ENCODE data around the gene THOP1. TPM values are rescaled to one million over a fixed set of nuclear protein-coding genes. Genes with fewer than 3 reads are reported as not detected.

THOP1 gene
- total RNA-seq, 1 donor from 2014 or later = 29.3 TPM

DNA sequence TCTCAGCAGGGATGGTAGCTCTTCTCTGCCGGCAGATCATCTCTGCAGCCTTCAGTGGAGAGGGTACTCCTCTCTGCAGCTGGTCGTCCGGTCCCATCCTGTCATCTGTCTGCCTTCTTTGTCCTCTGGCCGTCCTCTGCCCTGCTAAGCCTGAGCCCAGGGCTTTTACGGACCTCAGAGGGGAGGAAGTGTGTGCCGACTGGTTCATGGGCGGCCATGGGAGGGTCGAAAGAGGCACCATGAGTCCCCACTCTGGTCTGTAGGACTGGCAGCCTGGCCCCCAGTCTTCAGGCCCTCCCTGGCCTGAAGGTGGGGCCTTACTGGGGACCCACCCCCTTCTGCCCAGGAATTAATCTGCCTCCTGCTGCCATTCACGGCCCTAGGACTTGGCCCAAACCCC is 38.3 kb downstream of the THOP1 start:
- no peak overlapping the region for H3K27ac ChIP-seq
- H3K9me3 ChIP-seq = no peaks in the 10 kb centered on the region
- peaks cover 7% of the 10 kb centered on the region for H3K4me1 ChIP-seq
- H3K27me3 ChIP-seq = no peaks in the 10 kb centered on the region
- intact Hi-C loops (cut with DNase I) = no loop called here
- no peaks in the 10 kb centered on the region for H3K36me3 ChIP-seq
- TF ChIP-seq, protein P1, sequence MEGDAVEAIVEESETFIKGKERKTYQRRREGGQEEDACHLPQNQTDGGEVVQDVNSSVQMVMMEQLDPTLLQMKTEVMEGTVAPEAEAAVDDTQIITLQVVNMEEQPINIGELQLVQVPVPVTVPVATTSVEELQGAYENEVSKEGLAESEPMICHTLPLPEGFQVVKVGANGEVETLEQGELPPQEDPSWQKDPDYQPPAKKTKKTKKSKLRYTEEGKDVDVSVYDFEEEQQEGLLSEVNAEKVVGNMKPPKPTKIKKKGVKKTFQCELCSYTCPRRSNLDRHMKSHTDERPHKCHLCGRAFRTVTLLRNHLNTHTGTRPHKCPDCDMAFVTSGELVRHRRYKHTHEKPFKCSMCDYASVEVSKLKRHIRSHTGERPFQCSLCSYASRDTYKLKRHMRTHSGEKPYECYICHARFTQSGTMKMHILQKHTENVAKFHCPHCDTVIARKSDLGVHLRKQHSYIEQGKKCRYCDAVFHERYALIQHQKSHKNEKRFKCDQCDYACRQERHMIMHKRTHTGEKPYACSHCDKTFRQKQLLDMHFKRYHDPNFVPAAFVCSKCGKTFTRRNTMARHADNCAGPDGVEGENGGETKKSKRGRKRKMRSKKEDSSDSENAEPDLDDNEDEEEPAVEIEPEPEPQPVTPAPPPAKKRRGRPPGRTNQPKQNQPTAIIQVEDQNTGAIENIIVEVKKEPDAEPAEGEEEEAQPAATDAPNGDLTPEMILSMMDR (IDR thresholded peaks at IDR 0.05) = no peak
- ATAC-seq (no peak), DNase-seq (no peak)
- no peak overlapping the region for H3K4me3 ChIP-seq

DNA sequence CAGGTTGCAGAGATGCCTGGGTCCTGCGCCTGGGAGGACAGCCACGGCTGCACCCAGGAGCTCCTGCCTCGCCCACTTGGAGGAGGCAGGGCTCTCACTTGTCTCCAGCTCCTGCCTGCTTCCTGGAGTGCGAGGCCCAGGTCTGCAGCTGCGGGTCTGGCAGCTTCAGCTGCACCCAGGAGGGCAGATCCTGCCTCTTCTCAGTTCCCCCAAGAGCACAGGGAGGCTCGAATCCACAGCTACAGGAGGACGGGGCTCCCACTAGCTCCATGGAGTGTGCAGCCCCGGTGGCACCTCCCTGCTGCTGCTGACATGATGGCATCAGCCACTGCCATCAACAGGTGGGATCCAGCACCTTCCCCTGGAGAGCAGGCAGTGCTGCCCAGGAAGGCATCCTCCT is 38.8 kb downstream of the THOP1 start:
- Histone ChIP-seq H3K27ac (no peak overlapping the region), H3K4me3 (no peak overlapping the region), H3K9me3 (no peaks in the 10 kb centered on the region), H3K27me3 (no peaks in the 10 kb centered on the region), H3K36me3 (no peaks in the 10 kb centered on the region), H3K4me1 (peaks cover 7% of the 10 kb centered on the region)
- intact Hi-C loops (cut with DNase I) = no loop called here
- no peak for ATAC-seq
- no peak for DNase-seq
- TF ChIP-seq, protein P1 (IDR thresholded peaks at IDR 0.05) = no peak

DNA sequence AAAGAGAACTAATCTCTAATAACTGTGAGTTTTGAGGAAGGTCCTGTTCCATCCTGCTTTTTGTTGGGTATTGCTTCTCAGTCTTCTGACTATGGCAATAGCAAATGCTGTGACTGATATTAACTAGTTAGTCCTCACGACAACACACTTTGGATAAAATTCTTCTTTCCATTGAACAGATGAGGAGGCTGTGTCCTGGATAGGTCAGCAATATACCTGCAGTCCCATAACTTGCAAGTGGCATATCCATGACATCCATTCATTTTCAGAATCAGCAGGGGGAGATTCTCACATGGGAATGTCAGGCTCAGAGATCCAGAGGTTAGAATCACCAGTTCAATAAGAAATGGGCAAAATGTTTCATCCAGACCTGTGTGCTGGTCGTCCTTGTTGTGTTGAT is 41.7 kb downstream of the THOP1 start:
- Histone ChIP-seq H3K9me3 (peaks cover 4% of the 10 kb centered on the region), H3K36me3 (no peaks in the 10 kb centered on the region), H3K4me3 (no peak overlapping the region), H3K27ac (no peak overlapping the region), H3K27me3 (no peaks in the 10 kb centered on the region), H3K4me1 (no peaks in the 10 kb centered on the region)
- DNase-seq = no peak
- intact Hi-C loops (cut with DNase I) = no loop called here
- TF ChIP-seq, protein P1 (IDR thresholded peaks at IDR 0.05) = no peak
- ATAC-seq = no peak

DNA sequence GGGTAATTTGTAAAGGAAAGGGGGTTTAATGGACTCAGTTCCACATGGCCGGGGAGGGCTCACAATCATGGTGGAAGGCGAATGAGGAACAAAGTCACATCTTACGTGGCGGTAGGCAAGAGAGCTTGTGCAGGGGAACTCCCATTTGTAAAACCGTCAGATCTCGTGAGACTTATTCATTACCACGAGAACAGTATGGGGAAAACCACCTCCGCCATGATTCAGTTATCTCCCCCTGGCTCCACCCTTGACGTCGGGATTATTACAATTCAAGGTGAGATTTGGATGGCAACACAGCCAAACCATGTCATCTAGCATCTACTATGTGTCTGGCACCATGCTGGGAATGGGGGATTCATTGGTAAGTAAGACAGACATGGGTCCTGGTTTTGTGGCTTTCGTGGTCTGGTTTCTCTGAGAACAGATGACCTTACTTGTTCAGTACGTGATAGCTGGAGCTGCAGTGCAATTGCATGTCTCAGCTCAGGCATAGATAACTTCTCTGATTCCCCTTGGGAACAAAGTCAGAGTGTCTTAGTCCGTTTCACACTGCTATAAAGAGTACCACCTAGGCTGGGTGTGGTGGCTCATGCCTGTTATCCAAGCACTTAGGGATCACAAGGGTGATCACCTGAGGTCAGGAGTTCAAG is 42.7 kb downstream of the THOP1 start:
- no peak for DNase-seq
- intact Hi-C loops (cut with DNase I) = no loop called here
- no peak for ATAC-seq
- TF ChIP-seq, protein P1 (IDR thresholded peaks at IDR 0.05) = no peak
- no peaks in the 10 kb centered on the region for H3K4me1 ChIP-seq
- H3K4me3 ChIP-seq = no peak overlapping the region
- no peak overlapping the region for H3K27ac ChIP-seq
- H3K27me3 ChIP-seq = no peaks in the 10 kb centered on the region
- H3K36me3 ChIP-seq = peaks cover 9% of the 10 kb centered on the region
- peaks cover 13% of the 10 kb centered on the region for H3K9me3 ChIP-seq

DNA sequence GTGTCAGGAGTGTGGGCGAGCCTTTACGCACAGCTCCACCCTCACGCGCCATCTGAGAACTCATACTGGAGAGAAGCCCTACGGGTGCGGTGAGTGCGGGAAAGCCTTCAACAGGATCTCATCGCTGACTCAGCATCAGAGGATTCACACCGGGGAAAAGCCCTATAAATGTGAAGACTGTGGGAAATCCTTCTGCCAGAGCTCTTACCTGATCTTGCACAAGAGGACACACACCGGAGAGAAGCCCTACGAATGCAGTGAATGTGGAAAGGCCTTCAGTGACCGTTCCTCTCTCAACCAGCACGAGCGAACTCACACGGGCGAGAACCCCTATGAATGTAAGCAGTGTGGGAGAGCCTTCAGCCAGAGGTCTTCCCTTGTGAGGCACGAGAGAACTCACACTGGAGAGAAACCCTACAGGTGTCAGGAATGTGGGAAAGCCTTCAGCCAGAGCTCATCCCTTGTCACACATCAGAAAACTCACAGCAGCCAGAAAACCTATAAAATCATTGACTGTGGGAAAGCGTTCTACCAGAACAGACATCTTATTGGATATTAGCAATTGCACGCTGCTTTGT is 49.1 kb downstream of the THOP1 start:
- TF ChIP-seq, protein P1 (IDR thresholded peaks at IDR 0.05) = no peak
- Histone ChIP-seq H3K4me3 (no peak overlapping the region), H3K4me1 (no peaks in the 10 kb centered on the region), H3K36me3 (peaks cover 14% of the 10 kb centered on the region), H3K27me3 (no peaks in the 10 kb centered on the region), H3K9me3 (peaks cover 44% of the 10 kb centered on the region), H3K27ac (no peak overlapping the region)
- ATAC-seq = no peak
- intact Hi-C loops (cut with DNase I) = no loop called here
- DNase-seq = no peak

Data from upper lobe of right lung (tissue), 1 donor.